ENCODE data around the gene ZBED6. TPM values are rescaled to one million over a fixed set of nuclear protein-coding genes. Genes with fewer than 3 reads are reported as not detected.

ZBED6 gene
- total and polyA plus RNA-seq, 9 of the 15 experiments (the other 6 are each of a cell fraction or from before 2014, with no cell fraction given): 0.21 to 16.6 (median 5.0) TPM

DNA sequence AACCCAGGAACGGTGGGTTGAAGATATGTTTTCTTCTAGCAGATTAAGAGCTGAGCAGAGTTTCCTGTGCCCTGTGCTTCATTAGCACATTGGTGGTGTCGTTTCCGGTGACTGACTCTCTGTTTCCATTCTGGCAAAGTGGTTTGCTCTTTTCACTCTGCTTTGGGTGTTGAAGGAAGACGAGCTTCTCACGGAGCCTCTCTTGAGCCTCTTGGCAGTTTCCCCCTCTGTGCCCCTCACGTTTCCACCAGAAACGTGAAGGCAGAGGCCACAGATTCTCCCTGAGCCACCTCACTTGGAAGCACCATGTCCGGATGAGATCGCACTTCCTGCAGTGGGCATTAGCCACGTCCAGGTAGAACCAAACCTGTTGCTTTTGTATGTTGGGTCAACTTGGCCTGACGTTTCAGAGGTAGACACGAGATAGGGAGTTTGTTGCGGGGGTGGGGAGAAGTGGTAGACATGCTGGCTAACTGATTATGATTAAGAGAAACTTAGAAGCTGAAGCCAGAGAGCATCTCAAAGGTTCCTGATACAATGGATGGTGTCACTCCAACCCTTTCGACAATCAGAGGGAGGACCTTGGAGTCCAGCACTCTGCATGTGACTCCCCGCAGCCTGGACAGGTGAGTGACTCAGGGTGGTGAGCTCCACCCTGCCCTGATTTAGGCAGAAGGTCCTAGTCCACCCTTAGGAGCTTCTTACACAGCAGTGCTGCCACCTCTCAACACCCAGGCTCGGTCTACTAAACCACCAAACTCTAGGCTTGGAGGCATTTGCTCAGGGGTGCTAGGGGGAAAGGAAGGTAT is 30.2 kb upstream of the ZBED6 start, which contains the start of gene LAX1 (continued):
- TF ChIP-seq, protein P1, sequence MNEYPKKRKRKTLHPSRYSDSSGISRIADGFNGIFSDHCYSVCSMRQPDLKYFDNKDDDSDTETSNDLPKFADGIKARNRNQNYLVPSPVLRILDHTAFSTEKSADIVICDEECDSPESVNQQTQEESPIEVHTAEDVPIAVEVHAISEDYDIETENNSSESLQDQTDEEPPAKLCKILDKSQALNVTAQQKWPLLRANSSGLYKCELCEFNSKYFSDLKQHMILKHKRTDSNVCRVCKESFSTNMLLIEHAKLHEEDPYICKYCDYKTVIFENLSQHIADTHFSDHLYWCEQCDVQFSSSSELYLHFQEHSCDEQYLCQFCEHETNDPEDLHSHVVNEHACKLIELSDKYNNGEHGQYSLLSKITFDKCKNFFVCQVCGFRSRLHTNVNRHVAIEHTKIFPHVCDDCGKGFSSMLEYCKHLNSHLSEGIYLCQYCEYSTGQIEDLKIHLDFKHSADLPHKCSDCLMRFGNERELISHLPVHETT (CRISPR knock-in tag; conservative IDR thresholded peaks at IDR 0.05 in 1 of 2, IDR thresholded peaks at IDR 0.05 in 1 of 2): no peak
- TF ChIP-seq, protein P2, sequence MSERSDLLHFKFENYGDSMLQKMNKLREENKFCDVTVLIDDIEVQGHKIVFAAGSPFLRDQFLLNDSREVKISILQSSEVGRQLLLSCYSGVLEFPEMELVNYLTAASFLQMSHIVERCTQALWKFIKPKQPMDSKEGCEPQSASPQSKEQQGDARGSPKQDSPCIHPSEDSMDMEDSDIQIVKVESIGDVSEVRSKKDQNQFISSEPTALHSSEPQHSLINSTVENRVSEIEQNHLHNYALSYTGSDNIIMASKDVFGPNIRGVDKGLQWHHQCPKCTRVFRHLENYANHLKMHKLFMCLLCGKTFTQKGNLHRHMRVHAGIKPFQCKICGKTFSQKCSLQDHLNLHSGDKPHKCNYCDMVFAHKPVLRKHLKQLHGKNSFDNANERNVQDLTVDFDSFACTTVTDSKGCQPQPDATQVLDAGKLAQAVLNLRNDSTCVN (CRISPR knock-in tag; IDR thresholded peaks at IDR 0.05): 0 out of 2 replicates have a peak, but pooled peaks have one; percentile 28
- no peak for TF ChIP-seq XRCC4 (IDR thresholded peaks at IDR 0.05; ENCODE audit: extremely low read depth, insufficient read depth, insufficient read length)
- TF ChIP-seq, protein P3, sequence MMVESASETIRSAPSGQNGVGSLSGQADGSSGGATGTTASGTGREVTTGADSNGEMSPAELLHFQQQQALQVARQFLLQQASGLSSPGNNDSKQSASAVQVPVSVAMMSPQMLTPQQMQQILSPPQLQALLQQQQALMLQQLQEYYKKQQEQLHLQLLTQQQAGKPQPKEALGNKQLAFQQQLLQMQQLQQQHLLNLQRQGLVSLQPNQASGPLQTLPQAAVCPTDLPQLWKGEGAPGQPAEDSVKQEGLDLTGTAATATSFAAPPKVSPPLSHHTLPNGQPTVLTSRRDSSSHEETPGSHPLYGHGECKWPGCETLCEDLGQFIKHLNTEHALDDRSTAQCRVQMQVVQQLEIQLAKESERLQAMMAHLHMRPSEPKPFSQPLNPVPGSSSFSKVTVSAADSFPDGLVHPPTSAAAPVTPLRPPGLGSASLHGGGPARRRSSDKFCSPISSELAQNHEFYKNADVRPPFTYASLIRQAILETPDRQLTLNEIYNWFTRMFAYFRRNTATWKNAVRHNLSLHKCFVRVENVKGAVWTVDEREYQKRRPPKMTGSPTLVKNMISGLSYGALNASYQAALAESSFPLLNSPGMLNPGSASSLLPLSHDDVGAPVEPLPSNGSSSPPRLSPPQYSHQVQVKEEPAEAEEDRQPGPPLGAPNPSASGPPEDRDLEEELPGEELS (CRISPR knock-in tag; IDR thresholded peaks at IDR 0.05; ENCODE audit: borderline replicate concordance): no peak
- peak; percentile 67 for TF ChIP-seq EGR1 (conservative IDR thresholded peaks at IDR 0.05)
- no peak for TF ChIP-seq POLR3G (IDR thresholded peaks at IDR 0.05; ENCODE audit: extremely low read depth, insufficient read length, insufficient replicate concordance)
- no peak for TF ChIP-seq ZNF311 (CRISPR knock-in tag; IDR thresholded peaks at IDR 0.05)
- TF ChIP-seq TBL1XR1 (IDR thresholded peaks at IDR 0.05; ENCODE audit: low read length in 2 of 2): no peak
- TF ChIP-seq DPF2 (IDR thresholded peaks at IDR 0.05): 0 out of 2 replicates have a peak, but pooled peaks have one; percentile 18
- 0 out of 2 replicates have a peak, but pooled peaks have one; percentile 42 for TF ChIP-seq ERF (CRISPR knock-in tag; IDR thresholded peaks at IDR 0.05)
- no peak for TF ChIP-seq SMAD1 (IDR thresholded peaks at IDR 0.05; ENCODE audit: low read depth, low read length, partially characterized antibody)
- TF ChIP-seq HNRNPH1 (optimal IDR thresholded peaks at IDR 0.05; ENCODE audit: low read depth, low read length): no peak
- TF ChIP-seq ATF1 (CRISPR knock-in tag; IDR thresholded peaks at IDR 0.05): no peak
- 0 out of 2 replicates have a peak, but pooled peaks have one; percentile 24 for TF ChIP-seq ATF1 (tag; IDR thresholded peaks at IDR 0.05)
- no peak for TF ChIP-seq ZNF778 (CRISPR knock-in tag; IDR thresholded peaks at IDR 0.05)
- peak; percentile 26; the same call in 1 of the 2 replicates for TF ChIP-seq HMBOX1 (IDR thresholded peaks at IDR 0.05)
- no peak for TF ChIP-seq BRCA1 (IDR thresholded peaks at IDR 0.05)
- TF ChIP-seq BRCA1 (CRISPR knock-in tag; IDR thresholded peaks at IDR 0.05): no peak
- TF ChIP-seq SREBF2 (CRISPR knock-in tag; IDR thresholded peaks at IDR 0.05): no peak
- TF ChIP-seq NR2F6 (CRISPR knock-in tag; IDR thresholded peaks at IDR 0.05): no peak
- peak; percentile 48 for TF ChIP-seq GABPA (tag; conservative IDR thresholded peaks at IDR 0.05; ENCODE audit: low read depth)
- TF ChIP-seq ZNF408 (CRISPR knock-in tag; IDR thresholded peaks at IDR 0.05; ENCODE audit: low read depth): no peak
- no peak for TF ChIP-seq ZNF511 (CRISPR knock-in tag; IDR thresholded peaks at IDR 0.05)

All from K562 (cell line).